CD14-positive monocyte (primary cell): Measurements from ENCODE around the gene TRIM42. TPM values are rescaled to one million over a fixed set of nuclear protein-coding genes. Genes with fewer than 3 reads are reported as not detected.

Experiments used
- DNase-seq, 3 donors: peaks; one replicate each; pipeline ENCODE4 v3.0.0-alpha.2; 2011 to 2022
- H2AFZ ChIP-seq: 2 replicates; pipeline ENCODE4 v1.6.0; 2012; ENCODE audit warnings: mild to moderate bottlenecking, low read depth, low read length, inconsistent platforms; ENCODE audit not compliant: insufficient read depth, poor library complexity, severe bottlenecking
- H3K27ac ChIP-seq, 2 donors: 1 replicate in 1 of 2; 2 replicates in 1 of 2; pipeline ENCODE4 v1.5.1; 2012 to 2013; ENCODE audit warnings: low read length in 2 of 2, control low read depth in 1 of 2, inconsistent platforms in 1 of 2, low read depth in 1 of 2, mild to moderate bottlenecking in 1 of 2
- H3K27me3 ChIP-seq, 2 donors: one replicate each; pipeline versions ENCODE4 v1.6.0 to v1.6.1; 2011 to 2013; ENCODE audit warnings: low read length in 2 of 2; ENCODE audit not compliant: control insufficient read depth in 2 of 2, insufficient read depth in 2 of 2
- H3K36me3 ChIP-seq, 2 donors: replicated peaks in 1 of 2; 1 replicate in 1 of 2; 2 replicates in 1 of 2; pipeline versions ENCODE4 v1.5.1 to v1.6.1; 2012 to 2013; ENCODE audit warnings: low read length in 2 of 2, control low read depth in 1 of 2, inconsistent platforms in 1 of 2, mild to moderate bottlenecking in 1 of 2; ENCODE audit not compliant: insufficient read depth in 2 of 2, control insufficient read depth in 1 of 2
- H3K4me1 ChIP-seq, 2 donors: 1 replicate in 1 of 2; 2 replicates in 1 of 2; pipeline versions ENCODE4 v1.5.1 to v1.6.1; 2012 to 2013; ENCODE audit warnings: low read length in 2 of 2, control low read depth in 1 of 2, inconsistent platforms in 1 of 2, mild to moderate bottlenecking in 1 of 2, moderate library complexity in 1 of 2; ENCODE audit not compliant: insufficient read depth in 2 of 2, control insufficient read depth in 1 of 2
- H3K4me2 ChIP-seq: replicated peaks from 2 replicates; pipeline ENCODE3; 2012; ENCODE audit warnings: low read length, moderate library complexity, mild to moderate bottlenecking; ENCODE audit not compliant: poor library complexity, severe bottlenecking; ENCODE audit errors: extremely low read depth
- H3K4me3 ChIP-seq, 3 experiments: fragments of 200-600 bp in 1 of 3; sonication (generic) in 1 of 3; replicated peaks in 1 of 3; 1 replicate in 2 of 3; 2 replicates in 1 of 3; pipeline ENCODE4 v1.5.1; 2011 to 2013; ENCODE audit warnings: low read length in 3 of 3, mild to moderate bottlenecking in 3 of 3, control low read depth in 2 of 3, low read depth in 2 of 3, inconsistent platforms in 1 of 3, moderate library complexity in 1 of 3
- H3K79me2 ChIP-seq: 2 replicates; pipeline ENCODE4 v1.6.0; 2012; ENCODE audit warnings: mild to moderate bottlenecking, control low read depth, inconsistent platforms, low read length, moderate library complexity; ENCODE audit not compliant: insufficient read depth
- H3K9ac ChIP-seq: 2 replicates; pipeline ENCODE4 v1.6.0; 2017; ENCODE audit warnings: low read length, mild to moderate bottlenecking; ENCODE audit not compliant: insufficient read depth, poor library complexity, severe bottlenecking
- H3K9me3 ChIP-seq, 2 donors: replicated peaks in 1 of 2; 1 replicate in 1 of 2; 2 replicates in 1 of 2; pipeline versions ENCODE4 v1.5.1 to v1.6.1; 2012 to 2013; ENCODE audit warnings: low read length in 2 of 2, control low read depth in 1 of 2; ENCODE audit not compliant: control insufficient read depth in 1 of 2, insufficient read depth in 1 of 2
- H4K20me1 ChIP-seq: 2 replicates; pipeline ENCODE4 v1.6.0; 2012; ENCODE audit warnings: mild to moderate bottlenecking, low read length, control low read depth, moderate library complexity; ENCODE audit not compliant: insufficient read depth
- H3K27ac Mint-ChIP-seq, 7 donors: one replicate each; pipeline ENCODE4 v1.8.0; 2020; ENCODE audit warnings: mild to moderate bottlenecking in 7 of 7, mixed read lengths in 7 of 7, moderate library complexity in 6 of 7, inconsistent platforms in 2 of 7
- H3K27me3 Mint-ChIP-seq, 3 donors: one replicate each; pipeline ENCODE4 v1.8.0; 2021 to 2022; ENCODE audit warnings: low read depth in 3 of 3, mild to moderate bottlenecking in 3 of 3, mixed read lengths in 3 of 3, moderate library complexity in 3 of 3, inconsistent platforms in 1 of 3
- H3K36me3 Mint-ChIP-seq, 2 donors: one replicate each; pipeline ENCODE4 v1.8.0; 2020; ENCODE audit warnings: mixed read lengths in 2 of 2, inconsistent platforms in 1 of 2, mild to moderate bottlenecking in 1 of 2
- H3K4me1 Mint-ChIP-seq: one replicate; pipeline ENCODE4 v1.8.0; 2020; ENCODE audit warnings: mild to moderate bottlenecking, mixed read lengths
- H3K4me3 Mint-ChIP-seq, 2 donors: one replicate each; pipeline ENCODE4 v1.8.0; 2020; ENCODE audit warnings: mild to moderate bottlenecking in 2 of 2, mixed read lengths in 2 of 2, moderate library complexity in 1 of 2
- H3K9me3 Mint-ChIP-seq, 7 donors: one replicate each; pipeline ENCODE4 v1.8.0; 2020 to 2022; ENCODE audit warnings: mixed read lengths in 7 of 7, mild to moderate bottlenecking in 6 of 7, moderate library complexity in 6 of 7, inconsistent platforms in 2 of 7
- WGBS: methylation state at CpG from one replicate; pipeline ENCODE4 v1.1.5; 2013; ENCODE audit warnings: missing lambda C conversion rate; ENCODE audit not compliant: insufficient coverage; 5-methylcytosine and 5-hydroxymethylcytosine counted together
- intact Hi-C, 2 donors: fragments of 100-400 bp; cut with micrococcal nuclease; formaldehyde crosslinking; loops; one replicate each; pipeline versions ENCODE4 v1.15.0 to v1.15.1; 2023
- polyA plus RNA-seq, 3 donors: library from polyadenylated mRNA; depleted of rRNA in 1 of 3; unstranded in 2 of 3; stranded (reverse) in 1 of 3; fragments of 300-500 nt in 2 of 3; fragments of >200 nt in 1 of 3; fragmentation: Illumina TruSeq in 2 of 3; gene quantifications; 1 replicate in 2 of 3; 2 replicates in 1 of 3; pipeline ENCODE4 v1.2.3, GENCODE V29; 2012 to 2021
- TF ChIP-seq, protein P1 (sequence below): fragments of 200-600 bp; IDR thresholded peaks from one replicate; pipeline ENCODE4 v1.8.0; 2022; ENCODE audit warnings: antibody characterized with exemption, mild to moderate bottlenecking

The TRIM42 gene
- polyA plus RNA-seq, 3 donors, result not detected

- Histone ChIP-seq H3K27ac (no peak overlapping the region), H3K79me2 (no peaks in the 10 kb centered on the region), H4K20me1 (no peaks in the 10 kb centered on the region), H3K9me3 (peaks cover 0 to 4% of the 10 kb centered on the region in 2 donors), H3K4me2 (no peak overlapping the region), H3K9ac (no peak overlapping the region), H3K27me3 (peaks cover 0 to 3% of the 10 kb centered on the region in 2 donors), H3K4me1 (peaks cover 8 to 19% of the 10 kb centered on the region in 2 donors), H2AFZ (no peak overlapping the region), H3K4me3 (no peak overlapping the region), H3K36me3 (no peaks in the 10 kb centered on the region)
- Mint-ChIP-seq H3K27me3 (peaks cover 0 to 2% (median 0%) of the 10 kb centered on the region in 3 donors), H3K27ac (no peak overlapping the region), H3K36me3 (no peaks in the 10 kb centered on the region), H3K4me1 (peaks cover 23% of the 10 kb centered on the region), H3K9me3 (peaks cover 0 to 5% (median 0%) of the 10 kb centered on the region in 7 donors), H3K4me3 (no peak overlapping the region)
- no CpG with 5 or more reads among the region's 2 CpGs for WGBS
- intact Hi-C loops, result no loop called here
- TF ChIP-seq, protein P1, sequence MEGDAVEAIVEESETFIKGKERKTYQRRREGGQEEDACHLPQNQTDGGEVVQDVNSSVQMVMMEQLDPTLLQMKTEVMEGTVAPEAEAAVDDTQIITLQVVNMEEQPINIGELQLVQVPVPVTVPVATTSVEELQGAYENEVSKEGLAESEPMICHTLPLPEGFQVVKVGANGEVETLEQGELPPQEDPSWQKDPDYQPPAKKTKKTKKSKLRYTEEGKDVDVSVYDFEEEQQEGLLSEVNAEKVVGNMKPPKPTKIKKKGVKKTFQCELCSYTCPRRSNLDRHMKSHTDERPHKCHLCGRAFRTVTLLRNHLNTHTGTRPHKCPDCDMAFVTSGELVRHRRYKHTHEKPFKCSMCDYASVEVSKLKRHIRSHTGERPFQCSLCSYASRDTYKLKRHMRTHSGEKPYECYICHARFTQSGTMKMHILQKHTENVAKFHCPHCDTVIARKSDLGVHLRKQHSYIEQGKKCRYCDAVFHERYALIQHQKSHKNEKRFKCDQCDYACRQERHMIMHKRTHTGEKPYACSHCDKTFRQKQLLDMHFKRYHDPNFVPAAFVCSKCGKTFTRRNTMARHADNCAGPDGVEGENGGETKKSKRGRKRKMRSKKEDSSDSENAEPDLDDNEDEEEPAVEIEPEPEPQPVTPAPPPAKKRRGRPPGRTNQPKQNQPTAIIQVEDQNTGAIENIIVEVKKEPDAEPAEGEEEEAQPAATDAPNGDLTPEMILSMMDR, result no peak
- DNase-seq, result peak in 1 of 3 donors; percentile 26
Measured at GRCh38 chr3:140710711-140711389, 33.0 kb downstream of the TRIM42 start.

DNA sequence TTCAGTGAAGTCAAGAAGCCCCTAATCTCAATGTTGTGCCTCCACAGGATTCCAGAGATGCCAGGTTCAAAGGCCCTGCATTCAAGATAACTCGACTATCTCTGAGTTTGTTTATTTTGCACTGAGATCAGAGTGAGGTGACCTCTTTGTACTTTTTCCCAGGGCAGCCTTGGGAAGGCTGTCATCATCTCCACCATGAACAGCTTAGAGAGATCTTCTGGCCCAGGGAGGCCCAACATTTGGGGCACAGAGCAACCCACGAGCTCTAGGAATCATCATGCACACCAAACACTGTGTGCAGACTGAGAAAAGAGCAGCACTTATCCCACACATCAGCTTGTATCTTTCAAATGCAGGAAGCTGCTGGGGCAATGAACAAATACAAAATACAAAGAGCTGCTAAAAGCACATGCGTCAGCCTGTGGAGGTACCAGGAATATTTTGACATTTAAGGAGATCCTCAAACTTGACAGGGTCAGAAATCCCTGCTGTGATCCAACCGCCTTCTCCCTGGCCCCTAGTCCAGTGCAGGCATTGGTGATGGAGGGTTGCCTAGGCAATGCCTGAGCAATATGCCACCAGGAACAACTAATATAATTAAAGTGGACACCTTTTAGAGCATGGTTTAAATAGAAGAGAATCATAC lies 33.6 kb downstream of the TRIM42 start:
- Histone ChIP-seq H3K27me3 (peaks cover 0 to 3% of the 10 kb centered on the region in 2 donors), H3K4me1 (peaks cover 11 to 24% of the 10 kb centered on the region in 2 donors), H3K4me3 (no peak overlapping the region), H2AFZ (no peak overlapping the region), H3K9ac (no peak overlapping the region), H3K9me3 (peaks cover 0 to 2% of the 10 kb centered on the region in 2 donors), H3K4me2 (no peak overlapping the region), H3K79me2 (no peaks in the 10 kb centered on the region), H3K36me3 (no peaks in the 10 kb centered on the region), H4K20me1 (no peaks in the 10 kb centered on the region), H3K27ac (no peak overlapping the region)
- Mint-ChIP-seq H3K36me3 (no peaks in the 10 kb centered on the region), H3K9me3 (peaks cover 0 to 5% (median 0%) of the 10 kb centered on the region in 7 donors), H3K4me1 (peaks cover 27% of the 10 kb centered on the region), H3K27ac (no peak overlapping the region), H3K27me3 (peaks cover 0 to 2% (median 0%) of the 10 kb centered on the region in 3 donors), H3K4me3 (no peak overlapping the region)
- 86% methylated on average over 1 of the region's 4 CpGs for WGBS
- intact Hi-C loops, result no loop called here
- DNase-seq, result no peak
- TF ChIP-seq, protein P1, result no peak
